AG09319 (cell line): ENCODE data around the gene KRT74.

Experiments used
- DNase-seq: peaks from one replicate; pipeline ENCODE4 v3.0.0-alpha.2; 2010; ENCODE audit warnings: low read depth; ENCODE audit errors: extremely low read depth
- CTCF ChIP-seq: IDR thresholded peaks from 2 replicates; pipeline ENCODE4 v1.5.1; 2011; ENCODE audit warnings: low read depth, mild to moderate bottlenecking, inconsistent platforms, low read length, moderate library complexity

Gene KRT74

GRCh38 chr12:52575256-52575655, 1.6 kb upstream of the KRT74 start:
- TF ChIP-seq CTCF, result no peak
- no peak for DNase-seq

GRCh38 chr12:52573306-52573705, 337 bp downstream of the KRT74 start:
- TF ChIP-seq CTCF, result no peak
- DNase-seq, result no peak

- no peak for TF ChIP-seq CTCF
- DNase-seq, result no peak
Observed at GRCh38 chr12:52570511-52570910, 3.1 kb downstream of the KRT74 start.

- no peak for TF ChIP-seq CTCF
- no peak for DNase-seq
Observed at GRCh38 chr12:52568111-52568510, 5.5 kb downstream of the KRT74 start.

GRCh38 chr12:52566847-52567291, 6.8 kb downstream of the KRT74 start:
- TF ChIP-seq CTCF, result no peak
- DNase-seq, result no peak

- no peak for DNase-seq
- no peak for TF ChIP-seq CTCF
Observed at GRCh38 chr12:52564582-52564981, 9.1 kb downstream of the KRT74 start.

GRCh38 chr12:52561880-52562449, 11.7 kb downstream of the KRT74 start:
- DNase-seq, result no peak
- no peak; the same call in 1 of the 2 replicates for TF ChIP-seq CTCF
